GM18873 (cell line): ENCODE data around the gene TRO.

Experiments used
- ATAC-seq: cut with Tn5 transposase; IDR thresholded peaks from one replicate; pipeline ENCODE4 v1.9.1; 2021; ENCODE audit warnings: mild to moderate bottlenecking, moderate library complexity, moderate number of reproducible peaks; ENCODE audit not compliant: unreplicated experiment, low FRiP score

TRO gene, protein sequence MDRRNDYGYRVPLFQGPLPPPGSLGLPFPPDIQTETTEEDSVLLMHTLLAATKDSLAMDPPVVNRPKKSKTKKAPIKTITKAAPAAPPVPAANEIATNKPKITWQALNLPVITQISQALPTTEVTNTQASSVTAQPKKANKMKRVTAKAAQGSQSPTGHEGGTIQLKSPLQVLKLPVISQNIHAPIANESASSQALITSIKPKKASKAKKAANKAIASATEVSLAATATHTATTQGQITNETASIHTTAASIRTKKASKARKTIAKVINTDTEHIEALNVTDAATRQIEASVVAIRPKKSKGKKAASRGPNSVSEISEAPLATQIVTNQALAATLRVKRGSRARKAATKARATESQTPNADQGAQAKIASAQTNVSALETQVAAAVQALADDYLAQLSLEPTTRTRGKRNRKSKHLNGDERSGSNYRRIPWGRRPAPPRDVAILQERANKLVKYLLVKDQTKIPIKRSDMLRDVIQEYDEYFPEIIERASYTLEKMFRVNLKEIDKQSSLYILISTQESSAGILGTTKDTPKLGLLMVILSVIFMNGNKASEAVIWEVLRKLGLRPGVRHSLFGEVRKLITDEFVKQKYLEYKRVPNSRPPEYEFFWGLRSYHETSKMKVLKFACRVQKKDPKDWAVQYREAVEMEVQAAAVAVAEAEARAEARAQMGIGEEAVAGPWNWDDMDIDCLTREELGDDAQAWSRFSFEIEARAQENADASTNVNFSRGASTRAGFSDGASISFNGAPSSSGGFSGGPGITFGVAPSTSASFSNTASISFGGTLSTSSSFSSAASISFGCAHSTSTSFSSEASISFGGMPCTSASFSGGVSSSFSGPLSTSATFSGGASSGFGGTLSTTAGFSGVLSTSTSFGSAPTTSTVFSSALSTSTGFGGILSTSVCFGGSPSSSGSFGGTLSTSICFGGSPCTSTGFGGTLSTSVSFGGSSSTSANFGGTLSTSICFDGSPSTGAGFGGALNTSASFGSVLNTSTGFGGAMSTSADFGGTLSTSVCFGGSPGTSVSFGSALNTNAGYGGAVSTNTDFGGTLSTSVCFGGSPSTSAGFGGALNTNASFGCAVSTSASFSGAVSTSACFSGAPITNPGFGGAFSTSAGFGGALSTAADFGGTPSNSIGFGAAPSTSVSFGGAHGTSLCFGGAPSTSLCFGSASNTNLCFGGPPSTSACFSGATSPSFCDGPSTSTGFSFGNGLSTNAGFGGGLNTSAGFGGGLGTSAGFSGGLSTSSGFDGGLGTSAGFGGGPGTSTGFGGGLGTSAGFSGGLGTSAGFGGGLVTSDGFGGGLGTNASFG (N-terminal part only)

DNA sequence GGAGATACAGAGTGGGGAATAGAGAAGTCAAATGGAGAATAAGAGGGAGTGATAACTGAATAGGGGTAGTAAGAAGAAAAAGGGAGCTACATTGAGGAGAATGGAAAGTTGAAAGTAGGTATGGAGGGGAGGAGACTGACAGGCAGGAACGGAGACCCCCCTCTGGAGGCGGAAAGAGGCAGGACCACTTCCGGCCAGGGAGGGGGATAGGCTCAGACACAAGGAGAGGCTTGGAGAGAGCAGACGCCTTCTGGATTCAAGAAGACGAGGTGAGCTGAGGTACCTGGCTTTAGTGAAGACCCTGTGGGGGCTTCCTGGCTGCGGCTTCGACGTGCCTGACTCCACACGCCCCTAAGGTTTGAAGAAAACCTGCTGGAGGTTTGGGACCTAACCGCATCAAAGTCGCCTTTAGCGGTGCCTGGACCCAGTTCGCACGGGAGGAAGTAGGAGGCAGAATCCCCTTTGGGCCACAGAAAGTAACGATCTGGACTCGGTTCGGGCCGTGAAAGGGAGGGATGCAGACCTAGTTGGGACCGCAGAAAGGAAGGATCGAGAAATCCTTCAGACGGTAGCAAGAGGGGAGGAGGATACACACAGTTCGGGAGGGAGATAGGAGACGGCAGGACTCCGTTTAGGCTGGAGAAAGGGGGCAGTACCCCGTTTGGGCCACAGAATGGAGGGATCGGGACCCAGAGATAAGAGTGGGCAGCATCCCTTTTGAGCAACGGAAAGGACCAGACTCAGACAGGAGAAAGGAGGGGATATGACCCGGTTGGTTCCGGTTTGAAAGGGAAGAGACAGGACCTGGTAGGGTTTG is at the start of gene TRO:
Gene TRO (plus strand): TSS at position 215 of the 817 bp plus-strand sequence. CDS start 1,423 bp downstream, outside the sequence.
- no peak for ATAC-seq

DNA sequence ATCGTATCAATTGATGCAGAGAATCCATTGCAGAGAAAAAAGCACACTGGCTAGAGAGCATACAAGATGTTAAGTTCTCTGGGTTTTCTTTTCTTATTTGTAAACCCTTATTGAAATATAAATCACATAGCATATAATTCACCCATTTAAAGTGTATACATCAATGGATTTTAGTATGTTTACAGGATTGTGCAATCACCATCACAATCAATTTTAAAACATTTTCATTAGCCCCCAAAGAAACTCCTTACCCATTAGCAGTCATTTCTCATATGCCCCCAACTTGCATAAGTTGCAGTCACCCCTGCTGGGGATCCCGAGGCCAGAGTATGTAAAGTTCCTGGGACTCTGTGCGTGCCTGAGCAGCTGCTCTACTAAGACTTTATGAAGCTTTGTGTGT is 34.9 kb upstream of the TRO start:
- no peak for ATAC-seq

DNA sequence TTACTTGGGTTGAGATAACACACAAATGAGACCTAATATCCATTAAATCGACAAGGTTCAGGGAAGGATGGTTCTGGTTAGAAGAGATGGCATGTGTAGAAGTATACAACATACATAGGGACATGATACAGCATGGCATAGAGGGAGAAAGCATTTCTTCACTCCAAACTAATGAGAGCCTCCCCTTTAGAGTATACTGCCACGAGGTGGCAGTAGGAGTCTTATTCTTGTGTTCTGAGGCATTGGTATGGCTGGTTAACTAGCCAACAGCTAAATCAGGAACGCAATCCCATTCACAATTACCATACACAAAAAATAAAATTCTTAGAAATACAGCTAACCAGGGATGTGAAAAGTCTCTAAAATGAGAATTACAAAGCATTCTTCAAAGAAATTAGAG is 29.1 kb upstream of the TRO start:
- no peak for ATAC-seq

DNA sequence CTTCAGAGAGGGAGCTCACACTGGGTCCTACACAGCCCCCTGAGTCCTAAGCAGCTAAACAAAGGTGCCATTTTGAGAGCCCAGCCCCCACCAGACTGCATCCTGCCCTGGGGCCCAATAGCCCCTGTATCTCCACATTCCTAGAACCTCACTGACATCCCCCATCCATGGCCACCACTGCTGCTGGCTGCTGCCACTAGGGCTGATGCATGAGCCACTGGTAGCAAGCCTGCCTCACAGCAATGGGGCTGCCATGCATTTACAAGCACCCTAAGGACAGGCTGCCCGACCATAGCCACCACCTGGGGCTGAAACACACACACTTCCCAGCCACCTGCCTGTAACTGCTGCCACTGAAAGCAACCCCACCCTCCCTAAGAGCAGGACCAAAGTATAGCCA is 26.5 kb upstream of the TRO start:
- ATAC-seq, result no peak

DNA sequence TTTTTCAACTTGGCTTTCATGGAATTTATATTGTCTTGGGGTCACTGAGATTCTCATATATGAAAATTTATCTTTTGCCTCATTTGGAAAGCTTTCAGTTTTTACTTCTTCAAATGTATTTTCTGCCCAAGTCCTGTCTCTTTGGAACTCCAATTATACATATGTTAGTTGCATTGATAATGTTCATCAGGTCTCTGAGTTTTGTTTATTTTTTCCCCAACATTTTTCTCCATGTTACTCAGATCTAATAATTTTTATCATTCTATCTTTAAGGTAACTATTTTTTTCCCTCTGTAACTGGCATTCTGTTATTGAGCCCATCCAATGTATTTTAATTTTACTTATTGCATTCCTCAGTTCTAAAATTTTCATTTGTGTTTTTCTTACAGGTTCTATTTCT is 10.7 kb upstream of the TRO start:
- no peak for ATAC-seq

DNA sequence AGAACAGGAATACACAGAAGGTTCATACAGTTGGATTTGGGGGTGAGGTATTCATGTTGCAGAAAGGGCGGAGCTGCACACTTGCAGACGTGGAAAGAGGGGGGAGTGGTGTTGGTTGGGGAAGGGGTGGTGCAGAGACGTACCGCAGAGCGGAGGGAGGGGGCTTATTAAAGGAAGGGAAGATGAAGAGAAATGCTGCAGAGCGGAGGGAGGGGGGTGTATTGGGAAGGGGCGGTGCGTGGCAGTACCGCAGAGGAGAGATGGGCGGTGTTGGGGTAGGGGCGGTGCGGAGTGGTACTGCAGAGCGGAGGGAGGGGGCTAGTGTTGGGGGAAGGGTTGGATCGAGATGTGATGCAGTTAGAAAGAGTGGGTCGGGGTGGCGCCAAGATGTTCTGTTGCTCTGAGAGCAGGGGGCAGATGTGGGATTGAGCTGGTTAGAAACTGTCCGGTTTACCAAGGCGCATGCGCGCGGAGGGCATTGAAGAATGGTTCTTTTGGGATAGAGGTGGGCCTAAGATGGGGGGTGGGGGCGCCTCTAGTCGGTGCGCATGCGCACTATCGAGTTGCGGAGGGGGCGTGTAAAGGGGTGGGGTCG is 900 bp downstream of the TRO start:
- ATAC-seq, result no peak

DNA sequence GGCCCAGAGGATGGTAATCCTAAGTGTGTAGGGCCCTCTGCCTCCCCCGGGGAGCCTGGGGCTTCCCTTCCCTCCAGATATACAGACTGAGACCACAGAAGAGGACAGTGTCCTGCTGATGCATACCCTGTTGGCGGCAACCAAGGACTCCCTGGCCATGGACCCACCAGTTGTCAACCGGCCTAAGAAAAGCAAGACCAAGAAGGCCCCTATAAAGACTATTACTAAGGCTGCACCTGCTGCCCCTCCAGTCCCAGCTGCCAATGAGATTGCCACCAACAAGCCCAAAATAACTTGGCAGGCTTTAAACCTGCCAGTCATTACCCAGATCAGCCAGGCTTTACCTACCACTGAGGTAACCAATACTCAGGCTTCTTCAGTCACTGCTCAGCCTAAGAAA is 1.9 kb downstream of the TRO start:
- no peak for ATAC-seq

DNA sequence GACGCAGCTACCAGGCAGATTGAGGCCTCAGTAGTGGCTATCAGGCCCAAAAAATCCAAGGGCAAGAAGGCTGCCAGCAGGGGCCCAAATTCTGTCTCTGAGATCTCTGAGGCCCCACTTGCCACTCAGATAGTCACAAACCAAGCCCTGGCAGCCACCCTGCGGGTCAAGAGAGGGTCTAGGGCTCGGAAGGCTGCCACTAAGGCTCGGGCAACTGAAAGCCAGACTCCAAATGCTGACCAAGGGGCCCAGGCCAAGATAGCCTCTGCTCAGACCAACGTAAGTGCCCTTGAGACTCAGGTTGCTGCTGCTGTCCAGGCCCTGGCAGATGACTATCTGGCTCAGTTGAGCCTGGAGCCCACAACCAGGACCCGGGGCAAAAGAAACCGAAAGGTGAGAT is 2.8 kb downstream of the TRO start:
- no peak for ATAC-seq

DNA sequence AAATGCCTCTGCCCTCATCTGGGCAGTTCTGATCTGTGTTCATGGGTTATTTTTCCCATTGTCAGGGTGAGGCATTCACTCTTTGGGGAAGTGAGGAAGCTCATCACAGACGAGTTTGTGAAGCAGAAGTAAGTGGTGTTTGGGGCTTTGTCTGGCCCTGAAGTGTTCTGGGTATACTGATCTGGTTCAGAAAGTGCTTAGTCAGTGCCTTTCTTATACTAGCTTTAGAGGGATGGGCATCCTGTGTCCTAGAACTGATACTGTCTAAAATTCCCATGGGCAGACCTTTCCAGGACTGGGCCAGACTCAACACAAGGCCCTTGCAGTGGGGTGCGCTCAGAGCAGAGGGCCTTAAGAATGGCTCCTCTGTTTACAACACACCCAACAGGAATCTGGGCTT is 6.4 kb downstream of the TRO start:
- ATAC-seq, result no peak

DNA sequence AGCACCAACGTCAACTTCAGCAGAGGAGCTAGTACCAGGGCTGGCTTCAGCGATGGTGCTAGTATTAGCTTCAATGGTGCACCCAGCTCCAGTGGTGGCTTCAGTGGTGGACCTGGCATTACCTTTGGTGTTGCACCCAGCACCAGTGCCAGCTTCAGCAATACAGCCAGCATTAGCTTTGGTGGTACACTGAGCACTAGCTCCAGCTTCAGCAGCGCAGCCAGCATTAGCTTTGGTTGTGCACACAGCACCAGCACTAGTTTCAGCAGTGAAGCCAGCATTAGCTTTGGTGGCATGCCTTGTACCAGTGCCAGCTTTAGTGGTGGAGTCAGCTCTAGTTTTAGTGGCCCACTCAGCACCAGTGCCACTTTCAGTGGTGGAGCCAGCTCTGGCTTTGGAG is 8.3 kb downstream of the TRO start:
- no peak for ATAC-seq

DNA sequence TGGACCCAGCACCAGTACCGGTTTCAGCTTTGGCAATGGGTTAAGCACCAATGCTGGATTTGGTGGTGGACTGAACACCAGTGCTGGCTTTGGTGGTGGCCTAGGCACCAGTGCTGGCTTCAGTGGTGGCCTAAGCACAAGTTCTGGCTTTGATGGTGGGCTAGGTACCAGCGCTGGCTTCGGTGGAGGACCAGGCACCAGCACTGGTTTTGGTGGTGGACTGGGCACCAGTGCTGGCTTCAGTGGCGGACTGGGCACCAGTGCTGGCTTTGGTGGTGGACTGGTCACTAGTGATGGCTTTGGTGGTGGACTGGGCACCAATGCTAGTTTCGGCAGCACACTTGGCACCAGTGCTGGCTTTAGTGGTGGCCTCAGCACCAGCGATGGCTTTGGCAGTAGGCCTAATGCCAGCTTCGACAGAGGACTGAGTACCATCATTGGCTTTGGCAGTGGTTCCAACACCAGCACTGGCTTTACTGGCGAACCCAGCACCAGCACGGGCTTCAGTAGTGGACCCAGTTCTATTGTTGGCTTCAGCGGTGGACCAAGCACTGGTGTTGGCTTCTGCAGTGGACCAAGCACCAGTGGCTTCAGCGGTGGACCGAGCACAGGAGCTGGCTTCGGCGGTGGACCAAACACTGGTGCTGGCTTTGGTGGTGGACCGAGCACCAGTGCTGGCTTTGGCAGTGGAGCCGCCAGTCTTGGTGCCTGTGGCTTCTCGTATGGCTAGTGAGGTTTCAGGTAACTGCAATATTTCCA is 9.8 kb downstream of the TRO start:
- ATAC-seq, result no peak

DNA sequence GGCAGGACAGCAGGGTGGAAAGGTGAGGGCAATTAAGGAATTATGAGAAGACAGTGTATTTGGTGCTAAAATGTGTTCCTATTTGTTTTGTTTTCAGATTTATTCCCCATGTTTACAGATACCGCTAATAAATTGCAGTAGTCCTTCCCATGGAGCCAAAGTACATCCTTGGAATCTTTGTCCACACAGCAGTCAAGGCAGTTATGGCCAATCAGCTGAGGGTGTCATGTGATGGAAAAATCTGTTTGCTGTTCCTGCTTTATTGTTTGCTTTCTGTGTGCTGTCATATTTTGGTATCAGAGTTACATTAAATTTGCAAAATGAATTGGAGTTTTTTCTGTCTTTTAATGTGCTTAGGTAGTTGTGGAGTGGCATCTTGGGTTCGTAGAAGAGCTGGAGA is 10.5 kb downstream of the TRO start:
- ATAC-seq, result no peak

DNA sequence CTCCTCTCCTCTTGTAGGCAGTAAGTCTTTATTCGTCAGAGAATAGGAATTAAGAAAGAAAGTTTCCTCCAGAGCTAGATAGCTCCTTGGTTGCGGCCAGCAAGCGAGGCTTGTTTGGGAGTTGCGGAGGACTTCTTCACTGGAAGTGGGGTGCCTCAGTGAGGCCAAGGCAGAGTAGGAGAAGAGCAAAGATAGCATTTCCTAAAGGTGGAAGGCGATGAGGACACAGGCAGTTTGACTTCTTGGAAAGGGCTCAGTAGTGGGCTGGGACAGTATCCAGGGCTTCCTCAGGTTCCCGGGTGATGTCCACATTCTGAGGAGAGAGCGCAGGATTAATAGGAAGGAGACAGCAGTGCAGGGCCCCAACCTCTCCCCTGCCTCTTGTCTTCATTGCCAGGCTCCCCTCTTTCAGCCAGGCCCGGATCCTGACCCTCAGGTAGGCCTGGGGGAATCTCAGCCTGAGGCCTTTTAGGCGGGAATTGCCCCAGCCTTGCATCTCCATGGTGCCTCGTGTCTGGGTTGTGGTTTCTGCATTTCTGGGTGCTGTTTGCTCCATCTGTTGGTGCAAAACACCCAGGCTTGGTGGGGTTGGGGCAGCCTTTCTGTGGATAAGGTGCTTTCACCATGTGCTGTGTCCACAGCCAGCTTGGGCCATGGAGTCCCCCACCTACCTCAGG is 12.7 kb downstream of the TRO start:
- ATAC-seq, result no peak

DNA sequence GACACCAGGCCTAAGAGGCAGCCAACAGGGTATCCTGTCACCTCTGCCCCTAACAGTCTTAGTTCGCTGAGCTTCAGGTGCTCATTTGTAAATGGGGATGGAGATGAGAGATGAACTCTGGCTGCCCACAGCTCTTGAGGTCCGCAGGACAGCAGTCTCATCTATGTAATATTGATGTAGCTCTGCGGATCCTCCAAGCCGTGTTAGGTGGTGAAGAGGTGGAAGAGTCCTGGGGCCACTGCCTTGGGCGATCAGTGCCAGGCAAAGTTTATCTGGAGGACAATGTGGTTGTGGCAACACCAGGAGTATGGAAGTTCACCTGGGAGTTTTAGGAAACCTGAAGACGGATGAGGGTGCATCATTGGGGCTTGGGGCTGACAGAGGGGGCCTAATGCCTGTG is 13.4 kb downstream of the TRO start:
- no peak for ATAC-seq

DNA sequence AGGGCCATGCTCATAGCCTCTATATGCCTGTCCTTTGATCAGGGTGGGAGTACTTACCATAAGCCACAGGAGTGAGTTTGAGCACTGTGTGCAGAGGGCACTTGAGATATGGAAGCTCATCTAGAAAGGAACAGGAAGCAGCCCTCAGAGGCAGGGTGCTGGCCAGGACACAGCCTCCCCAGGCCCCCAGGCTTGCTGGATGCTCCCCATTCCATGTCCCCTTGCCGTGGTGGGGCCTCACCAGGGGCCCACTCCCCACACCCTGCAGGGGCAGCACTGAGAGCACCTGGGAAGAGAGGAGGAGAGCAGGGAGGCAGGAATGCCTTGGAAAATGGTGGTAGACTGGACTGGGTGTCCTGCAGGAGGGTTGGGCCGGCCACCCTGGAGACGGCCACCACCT is 14.3 kb downstream of the TRO start:
- no peak for ATAC-seq

DNA sequence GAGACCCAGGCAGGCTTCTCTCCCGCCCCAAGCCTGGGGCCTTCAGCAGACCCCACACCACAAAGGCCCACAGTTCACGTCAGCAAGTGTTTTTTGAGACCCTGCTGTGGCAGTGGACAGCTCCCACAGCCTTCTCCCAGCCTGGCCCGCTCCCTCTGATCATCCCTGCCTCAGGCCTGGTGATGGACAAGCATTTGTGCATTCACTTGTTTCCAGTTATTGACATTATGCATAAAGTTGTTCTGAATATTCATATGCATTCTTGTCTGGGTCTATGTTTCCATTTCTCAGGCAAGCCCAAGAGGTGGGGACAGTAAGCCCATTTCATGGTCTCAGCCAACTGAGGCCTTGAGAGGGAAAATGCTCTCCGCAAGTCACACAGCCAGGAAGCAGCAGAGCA is 14.7 kb downstream of the TRO start:
- no peak for ATAC-seq

DNA sequence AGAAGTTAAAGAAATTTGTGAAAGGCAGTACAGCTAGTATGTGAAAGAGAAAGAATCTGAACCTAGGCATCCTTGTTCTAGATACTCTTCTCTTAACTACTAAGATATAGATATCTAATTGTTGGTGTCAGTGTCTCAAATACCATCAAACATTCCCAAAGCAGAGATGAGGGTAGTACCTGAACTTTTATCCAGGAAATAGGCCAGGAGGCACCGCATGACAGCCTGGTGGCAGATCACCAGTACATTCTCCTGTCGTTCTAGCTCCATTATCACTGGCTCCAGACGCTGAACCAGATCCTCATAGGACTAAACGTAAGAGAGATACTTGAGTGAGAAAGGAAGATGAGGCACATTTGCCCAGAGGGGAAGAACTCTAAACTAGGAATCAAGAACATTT is 16.8 kb downstream of the TRO start:
- ATAC-seq, result no peak

DNA sequence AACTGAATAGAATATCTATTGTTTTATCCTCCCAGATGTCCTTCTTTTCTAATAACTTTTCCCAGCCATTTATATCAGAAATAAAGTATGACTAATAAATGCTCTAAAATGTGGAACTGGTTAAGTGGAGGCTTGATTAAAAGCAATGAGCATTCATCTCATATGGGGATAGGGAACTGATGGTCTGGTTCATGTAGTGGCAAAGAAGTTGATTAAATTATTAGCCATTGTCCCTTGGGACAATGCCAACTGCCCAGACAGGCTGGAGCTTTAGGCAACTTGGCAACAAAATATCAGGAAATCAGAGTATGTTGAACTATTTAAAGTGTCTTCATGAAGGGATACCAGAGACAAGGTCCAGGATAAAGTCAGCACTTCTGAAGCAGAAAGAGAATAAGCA is 24.2 kb downstream of the TRO start:
- ATAC-seq, result no peak
